HG03521 (cell line): Measurements from ENCODE around the gene PRADC1.
"Not testable (repeated sequence)": the region's sequence is repeated elsewhere in the genome, so short reads cannot be mapped to it uniquely, and the experiment has no call there.

Experiments
- ATAC-seq: cut with Tn5 transposase; IDR thresholded peaks from one replicate; pipeline ENCODE4 v1.9.1; 2021; ENCODE audit warnings: mild to moderate bottlenecking, moderate library complexity; ENCODE audit not compliant: unreplicated experiment

The PRADC1 gene

GRCh38 chr2:73233154-73233931 is at the start of gene PRADC1:
TSS of gene PRADC1 (minus strand) at chr2:73233239. CDS start at chr2:73233160, 79 bp downstream.
- peak; percentile 89 for ATAC-seq

GRCh38 chr2:73281244-73281643 is 48.2 kb upstream of the PRADC1 start:
- ATAC-seq, result no peak

- no peak for ATAC-seq
Observed at GRCh38 chr2:73279852-73280251, 46.8 kb upstream of the PRADC1 start.

- no peak for ATAC-seq
Observed at GRCh38 chr2:73272270-73272669, 39.2 kb upstream of the PRADC1 start.

- no peak for ATAC-seq
Observed at GRCh38 chr2:73269686-73270465, 36.8 kb upstream of the PRADC1 start.

GRCh38 chr2:73268830-73269685 is 36.0 kb upstream of the PRADC1 start:
- ATAC-seq, result peak; percentile 79

- no peak for ATAC-seq
Observed at GRCh38 chr2:73268366-73268829, 35.4 kb upstream of the PRADC1 start.

GRCh38 chr2:73267008-73267407 is 34.0 kb upstream of the PRADC1 start:
- ATAC-seq, result no peak

- ATAC-seq, result no peak
Observed at GRCh38 chr2:73266061-73266901, 33.2 kb upstream of the PRADC1 start.

- ATAC-seq, result no peak
Observed at GRCh38 chr2:73265298-73266060, 32.4 kb upstream of the PRADC1 start.

GRCh38 chr2:73264783-73265182 is 31.7 kb upstream of the PRADC1 start:
- no peak for ATAC-seq

GRCh38 chr2:73264332-73264606 is 31.2 kb upstream of the PRADC1 start:
- ATAC-seq, result no peak

- no peak for ATAC-seq
Observed at GRCh38 chr2:73263540-73264331, 30.7 kb upstream of the PRADC1 start.

GRCh38 chr2:73262691-73263429 is 29.8 kb upstream of the PRADC1 start:
- ATAC-seq, result not testable (repeated sequence)

GRCh38 chr2:73262108-73262651 is 29.1 kb upstream of the PRADC1 start:
- no peak for ATAC-seq

- no peak for ATAC-seq
Observed at GRCh38 chr2:73260338-73260984, 27.4 kb upstream of the PRADC1 start.

GRCh38 chr2:73259704-73260337 is 26.8 kb upstream of the PRADC1 start:
- ATAC-seq, result no peak
